ENCODE measurements around the gene KLF7.

- no peak for TF ChIP-seq CTCF (IDR thresholded peaks at IDR 0.05 in 2 of 3, conservative IDR thresholded peaks at IDR 0.05 in 1 of 3; ENCODE audit: insufficient read depth in 2 of 3, low read depth in 1 of 3, low read length in 3 of 3)
- TF ChIP-seq NFIC (IDR thresholded peaks at IDR 0.05) = no peak
- no peak for TF ChIP-seq MAZ (CRISPR knock-in tag; conservative IDR thresholded peaks at IDR 0.05 in 1 of 2, IDR thresholded peaks at IDR 0.05 in 1 of 2)
- no peak for TF ChIP-seq RUNX1 (IDR thresholded peaks at IDR 0.05; ENCODE audit: low read depth)
- TF ChIP-seq NRF1 (conservative IDR thresholded peaks at IDR 0.05 in 1 of 2, IDR thresholded peaks at IDR 0.05 in 1 of 2) = no peak
- TF ChIP-seq MYC (IDR thresholded peaks at IDR 0.05; ENCODE audit: low read depth, low read length) = no peak
- no peak for TF ChIP-seq MYC (CRISPR knock-in tag; IDR thresholded peaks at IDR 0.05; ENCODE audit: borderline replicate concordance, low read depth)
These were observed 10.5 kb upstream of the KLF7 start for GRCh38 chr2:207176247-207176646.
